ENCODE data around the gene ZNF471. TPM values are rescaled to one million over a fixed set of nuclear protein-coding genes. Genes with fewer than 3 reads are reported as not detected.
A peak's percentile ranks its signal among the peaks of the same experiment; 100 is the strongest.

ZNF471 gene
- total RNA-seq, 1 donor from 2014 or later: 2.6 TPM

DNA sequence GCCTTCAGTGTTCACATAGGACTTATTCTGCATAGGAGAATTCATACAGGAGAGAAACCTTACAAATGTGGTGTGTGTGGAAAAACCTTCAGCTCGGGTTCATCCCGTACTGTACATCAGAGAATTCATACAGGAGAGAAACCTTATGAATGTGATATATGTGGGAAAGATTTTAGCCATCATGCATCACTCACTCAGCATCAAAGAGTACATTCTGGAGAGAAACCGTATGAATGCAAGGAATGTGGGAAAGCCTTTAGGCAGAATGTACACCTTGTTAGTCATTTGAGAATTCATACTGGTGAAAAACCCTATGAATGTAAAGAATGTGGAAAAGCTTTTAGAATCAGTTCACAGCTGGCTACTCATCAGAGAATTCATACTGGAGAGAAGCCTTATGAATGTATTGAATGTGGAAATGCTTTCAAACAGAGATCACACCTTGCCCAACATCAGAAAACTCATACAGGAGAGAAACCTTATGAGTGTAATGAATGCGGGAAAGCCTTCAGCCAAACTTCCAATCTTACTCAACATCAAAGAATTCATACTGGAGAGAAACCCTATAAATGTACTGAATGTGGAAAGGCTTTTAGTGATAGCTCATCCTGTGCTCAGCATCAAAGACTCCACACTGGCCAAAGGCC is 17.7 kb downstream of the ZNF471 start:
- Histone ChIP-seq H3K36me3 (ENCODE audit: control insufficient read depth in 3 of 3, insufficient read depth in 3 of 3, low read length in 3 of 3) (peaks cover 38 to 43% (median 41%) of the 10 kb centered on the region in 3 donors), H3K9me3 (ENCODE audit: control insufficient read depth in 3 of 3, low read length in 3 of 3) (peaks cover 70 to 82% (median 73%) of the 10 kb centered on the region in 3 donors), H3K27ac (ENCODE audit: low read depth, low read length) (no peak overlapping the region), H3K4me1 (ENCODE audit: control insufficient read depth in 3 of 3, insufficient read depth in 3 of 3, low read length in 3 of 3) (no peaks in the 10 kb centered on the region), H3K27me3 (ENCODE audit: control insufficient read depth in 3 of 3, insufficient read depth in 3 of 3, low read length in 3 of 3) (no peaks in the 10 kb centered on the region), H3K9ac (ENCODE audit: low read depth in 1 of 3, low read length in 3 of 3) (no peak overlapping the region), H3K4me3 (ENCODE audit: low read length in 3 of 3) (peak overlapping the region in 1 of 3 donors; percentile 58)

DNA sequence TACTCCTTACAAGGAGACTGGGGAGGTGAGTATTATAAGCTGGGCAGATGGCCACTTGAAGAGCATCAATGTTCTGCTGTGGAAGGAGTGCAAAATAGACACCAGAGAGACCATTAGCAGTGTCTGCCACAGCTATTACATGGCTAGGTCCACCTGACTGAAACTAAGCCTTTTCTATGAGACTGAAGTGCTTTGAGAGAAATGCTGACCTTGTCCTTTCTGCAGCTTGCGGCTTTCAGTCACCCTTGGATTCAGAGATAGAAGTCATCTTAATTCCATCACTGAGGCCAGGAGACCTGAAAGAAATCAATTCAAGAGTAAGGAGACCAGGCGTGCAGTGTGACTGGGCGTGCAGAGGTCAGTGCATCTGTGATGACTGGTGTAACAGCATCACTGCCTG is 29.8 kb downstream of the ZNF471 start:
- Histone ChIP-seq H3K4me1 (ENCODE audit: control insufficient read depth in 3 of 3, insufficient read depth in 3 of 3, low read length in 3 of 3) (peaks cover 6 to 20% (median 11%) of the 10 kb centered on the region in 3 donors), H3K9me3 (ENCODE audit: control insufficient read depth in 3 of 3, low read length in 3 of 3) (peaks cover 24% of the 10 kb centered on the region in 3 donors), H3K9ac (ENCODE audit: low read depth in 1 of 3, low read length in 3 of 3) (no peak overlapping the region), H3K27me3 (ENCODE audit: control insufficient read depth in 3 of 3, insufficient read depth in 3 of 3, low read length in 3 of 3) (no peaks in the 10 kb centered on the region), H3K27ac (ENCODE audit: low read depth, low read length) (no peak overlapping the region), H3K4me3 (ENCODE audit: low read length in 3 of 3) (peak overlapping the region; percentile 90 to 97 (median 96)), H3K36me3 (ENCODE audit: control insufficient read depth in 3 of 3, insufficient read depth in 3 of 3, low read length in 3 of 3) (peaks cover 17 to 34% (median 18%) of the 10 kb centered on the region in 3 donors)

DNA sequence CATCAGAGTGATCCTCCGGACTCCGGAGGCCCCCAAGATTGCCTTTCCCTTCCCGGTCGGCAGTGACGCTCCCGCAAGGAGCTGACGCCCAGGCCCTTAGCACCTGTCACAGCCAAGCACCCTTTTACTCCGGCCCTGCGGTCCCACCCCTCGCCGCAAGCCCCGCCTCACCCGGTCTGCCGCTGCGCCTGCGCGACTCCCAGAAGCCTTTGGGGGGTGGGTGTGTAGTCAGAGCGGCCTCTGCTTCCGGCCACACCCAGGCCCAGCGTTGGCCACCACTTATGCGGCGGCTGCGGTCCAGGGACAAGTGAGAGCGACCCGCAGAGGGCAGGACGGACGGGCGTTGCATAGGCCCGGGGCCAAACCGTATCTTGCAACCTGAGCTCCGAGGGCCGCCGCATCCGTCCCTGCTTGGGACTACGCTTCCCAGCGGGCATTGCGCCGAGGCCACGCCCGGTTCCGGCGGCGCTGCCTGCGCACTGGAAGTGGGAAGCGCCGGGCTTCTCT is 30.7 kb downstream of the ZNF471 start:
- H3K27me3 ChIP-seq (ENCODE audit: control insufficient read depth in 3 of 3, insufficient read depth in 3 of 3, low read length in 3 of 3): no peaks in the 10 kb centered on the region
- peak overlapping the region; percentile 90 to 97 (median 96) for H3K4me3 ChIP-seq (ENCODE audit: low read length in 3 of 3)
- H3K36me3 ChIP-seq (ENCODE audit: control insufficient read depth in 3 of 3, insufficient read depth in 3 of 3, low read length in 3 of 3): peaks cover 18 to 36% (median 18%) of the 10 kb centered on the region in 3 donors
- peak overlapping the region; percentile 72 for H3K27ac ChIP-seq (ENCODE audit: low read depth, low read length)
- peaks cover 6 to 20% (median 11%) of the 10 kb centered on the region in 3 donors for H3K4me1 ChIP-seq (ENCODE audit: control insufficient read depth in 3 of 3, insufficient read depth in 3 of 3, low read length in 3 of 3)
- peak overlapping the region; percentile 66 to 88 (median 75) for H3K9ac ChIP-seq (ENCODE audit: low read depth in 1 of 3, low read length in 3 of 3)
- peaks cover 23 to 26% (median 26%) of the 10 kb centered on the region in 3 donors for H3K9me3 ChIP-seq (ENCODE audit: control insufficient read depth in 3 of 3, low read length in 3 of 3)

DNA sequence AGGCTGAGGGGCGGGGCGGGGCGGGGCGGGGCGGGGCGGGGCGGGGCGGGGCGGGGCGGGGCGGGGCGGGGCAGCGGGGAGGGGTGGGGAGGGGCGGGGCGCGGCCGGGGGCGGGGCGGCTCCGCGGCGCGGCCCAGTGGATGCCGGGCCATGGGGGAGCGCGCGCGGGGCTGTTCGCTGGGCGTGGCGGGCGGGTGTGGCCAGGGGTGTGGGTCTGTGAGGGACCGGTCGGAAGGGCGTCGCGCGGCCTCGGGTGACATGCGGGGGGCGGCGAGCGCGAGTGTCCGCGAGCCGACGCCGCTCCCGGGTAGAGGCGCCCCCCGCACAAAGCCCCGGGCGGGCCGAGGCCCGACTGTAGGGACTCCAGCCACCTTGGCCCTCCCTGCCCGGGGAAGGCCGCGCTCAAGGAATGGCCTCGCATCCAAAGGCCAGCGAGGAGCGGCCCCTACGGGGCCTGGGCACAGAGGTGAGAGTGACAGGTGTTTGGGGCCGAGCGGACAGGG is 31.2 kb downstream of the ZNF471 start, which contains the start of gene ZFP28:
TSS of gene ZFP28 (plus strand) at position 188 of the 503 bp plus-strand sequence. CDS start at position 259, 71 bp downstream.
- peaks cover 20 to 31% (median 24%) of the 10 kb centered on the region in 3 donors for H3K9me3 ChIP-seq (ENCODE audit: control insufficient read depth in 3 of 3, low read length in 3 of 3)
- H3K9ac ChIP-seq (ENCODE audit: low read depth in 1 of 3, low read length in 3 of 3): peak within 1 kb of the TSS; percentile 66 to 88 (median 75)
- H3K27me3 ChIP-seq (ENCODE audit: control insufficient read depth in 3 of 3, insufficient read depth in 3 of 3, low read length in 3 of 3): no peaks in the 10 kb centered on the region
- H3K36me3 ChIP-seq (ENCODE audit: control insufficient read depth in 3 of 3, insufficient read depth in 3 of 3, low read length in 3 of 3): peaks cover 19 to 38% (median 20%) of the 10 kb centered on the region in 3 donors
- H3K4me1 ChIP-seq (ENCODE audit: control insufficient read depth in 3 of 3, insufficient read depth in 3 of 3, low read length in 3 of 3): peaks cover 6 to 20% (median 11%) of the 10 kb centered on the region in 3 donors
- H3K27ac ChIP-seq (ENCODE audit: low read depth, low read length): peak within 1 kb of the TSS; percentile 72
- H3K4me3 ChIP-seq (ENCODE audit: low read length in 3 of 3): peak within 1 kb of the TSS; percentile 90 to 97 (median 96)

DNA sequence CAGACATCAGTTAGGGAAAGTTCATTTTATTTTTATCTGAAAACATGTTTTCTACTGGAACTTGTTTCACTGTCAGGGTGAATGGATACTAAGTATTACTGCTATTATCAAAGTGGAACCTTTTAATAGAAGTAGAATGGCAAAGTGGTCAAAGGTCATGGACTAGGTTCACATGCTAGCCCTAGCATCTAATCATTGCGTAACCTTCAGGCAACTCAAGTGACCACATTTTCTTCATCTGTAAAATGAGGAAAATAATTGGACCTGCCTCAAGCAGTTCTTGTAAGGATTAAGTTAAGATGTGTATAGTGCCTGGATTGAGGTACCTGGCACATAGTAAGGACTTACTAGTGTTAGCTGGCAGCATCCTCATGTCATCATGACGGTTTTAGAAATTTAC is 36.1 kb downstream of the ZNF471 start:
- Histone ChIP-seq H3K27ac (ENCODE audit: low read depth, low read length) (no peak overlapping the region), H3K9me3 (ENCODE audit: control insufficient read depth in 3 of 3, low read length in 3 of 3) (peaks cover 18 to 51% (median 18%) of the 10 kb centered on the region in 3 donors), H3K36me3 (ENCODE audit: control insufficient read depth in 3 of 3, insufficient read depth in 3 of 3, low read length in 3 of 3) (peaks cover 35 to 47% (median 42%) of the 10 kb centered on the region in 3 donors), H3K4me1 (ENCODE audit: control insufficient read depth in 3 of 3, insufficient read depth in 3 of 3, low read length in 3 of 3) (peaks cover 0 to 12% (median 6%) of the 10 kb centered on the region in 3 donors), H3K27me3 (ENCODE audit: control insufficient read depth in 3 of 3, insufficient read depth in 3 of 3, low read length in 3 of 3) (no peaks in the 10 kb centered on the region), H3K4me3 (ENCODE audit: low read length in 3 of 3) (peak overlapping the region in 1 of 3 donors; percentile 26), H3K9ac (ENCODE audit: low read depth in 1 of 3, low read length in 3 of 3) (no peak overlapping the region)

DNA sequence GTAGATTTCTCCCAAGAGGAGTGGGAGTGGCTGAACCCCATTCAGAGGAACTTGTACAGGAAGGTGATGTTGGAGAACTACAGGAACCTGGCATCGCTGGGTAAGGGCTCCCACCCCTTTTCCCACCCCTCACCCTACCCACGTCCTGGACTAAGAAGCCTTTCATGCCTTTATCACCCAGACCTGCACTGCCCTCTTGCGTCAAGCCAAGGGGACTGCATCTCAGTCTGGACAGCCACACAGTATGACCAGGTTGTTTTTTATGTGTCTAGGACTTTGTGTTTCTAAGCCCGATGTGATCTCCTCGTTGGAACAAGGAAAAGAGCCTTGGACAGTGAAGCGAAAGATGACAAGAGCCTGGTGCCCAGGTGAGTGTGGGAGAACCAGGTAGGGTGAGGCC is 39.9 kb downstream of the ZNF471 start:
- H3K27ac ChIP-seq (ENCODE audit: low read depth, low read length): no peak overlapping the region
- H3K36me3 ChIP-seq (ENCODE audit: control insufficient read depth in 3 of 3, insufficient read depth in 3 of 3, low read length in 3 of 3): peaks cover 44 to 62% (median 50%) of the 10 kb centered on the region in 3 donors
- H3K9ac ChIP-seq (ENCODE audit: low read depth in 1 of 3, low read length in 3 of 3): no peak overlapping the region
- peak overlapping the region in 1 of 3 donors; percentile 42 for H3K4me3 ChIP-seq (ENCODE audit: low read length in 3 of 3)
- no peaks in the 10 kb centered on the region for H3K27me3 ChIP-seq (ENCODE audit: control insufficient read depth in 3 of 3, insufficient read depth in 3 of 3, low read length in 3 of 3)
- no peaks in the 10 kb centered on the region for H3K4me1 ChIP-seq (ENCODE audit: control insufficient read depth in 3 of 3, insufficient read depth in 3 of 3, low read length in 3 of 3)
- H3K9me3 ChIP-seq (ENCODE audit: control insufficient read depth in 3 of 3, low read length in 3 of 3): peaks cover 20 to 64% (median 22%) of the 10 kb centered on the region in 3 donors

DNA sequence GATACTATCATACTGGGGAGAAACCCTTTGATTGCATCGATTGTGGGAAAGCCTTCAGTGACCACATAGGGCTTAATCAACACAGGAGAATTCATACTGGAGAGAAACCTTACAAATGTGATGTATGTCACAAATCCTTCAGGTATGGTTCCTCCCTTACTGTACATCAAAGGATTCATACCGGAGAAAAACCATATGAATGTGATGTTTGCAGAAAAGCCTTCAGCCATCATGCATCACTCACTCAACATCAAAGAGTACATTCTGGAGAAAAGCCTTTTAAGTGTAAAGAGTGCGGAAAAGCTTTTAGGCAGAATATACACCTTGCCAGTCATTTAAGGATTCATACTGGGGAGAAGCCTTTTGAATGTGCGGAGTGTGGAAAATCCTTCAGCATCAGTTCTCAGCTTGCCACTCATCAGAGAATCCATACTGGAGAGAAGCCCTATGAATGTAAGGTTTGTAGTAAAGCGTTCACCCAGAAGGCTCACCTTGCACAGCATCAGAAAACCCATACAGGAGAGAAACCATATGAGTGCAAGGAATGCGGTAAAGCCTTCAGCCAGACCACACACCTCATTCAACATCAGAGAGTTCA is 46.7 kb downstream of the ZNF471 start:
- Histone ChIP-seq H3K9ac (ENCODE audit: low read depth in 1 of 3, low read length in 3 of 3) (no peak overlapping the region), H3K27ac (ENCODE audit: low read depth, low read length) (no peak overlapping the region), H3K27me3 (ENCODE audit: control insufficient read depth in 3 of 3, insufficient read depth in 3 of 3, low read length in 3 of 3) (no peaks in the 10 kb centered on the region), H3K4me3 (ENCODE audit: low read length in 3 of 3) (peak overlapping the region in 2 of 3 donors; percentile 23 to 28), H3K36me3 (ENCODE audit: control insufficient read depth in 3 of 3, insufficient read depth in 3 of 3, low read length in 3 of 3) (peaks cover 42 to 49% (median 45%) of the 10 kb centered on the region in 3 donors), H3K9me3 (ENCODE audit: control insufficient read depth in 3 of 3, low read length in 3 of 3) (peaks cover 31 to 77% (median 34%) of the 10 kb centered on the region in 3 donors), H3K4me1 (ENCODE audit: control insufficient read depth in 3 of 3, insufficient read depth in 3 of 3, low read length in 3 of 3) (no peaks in the 10 kb centered on the region)

DNA sequence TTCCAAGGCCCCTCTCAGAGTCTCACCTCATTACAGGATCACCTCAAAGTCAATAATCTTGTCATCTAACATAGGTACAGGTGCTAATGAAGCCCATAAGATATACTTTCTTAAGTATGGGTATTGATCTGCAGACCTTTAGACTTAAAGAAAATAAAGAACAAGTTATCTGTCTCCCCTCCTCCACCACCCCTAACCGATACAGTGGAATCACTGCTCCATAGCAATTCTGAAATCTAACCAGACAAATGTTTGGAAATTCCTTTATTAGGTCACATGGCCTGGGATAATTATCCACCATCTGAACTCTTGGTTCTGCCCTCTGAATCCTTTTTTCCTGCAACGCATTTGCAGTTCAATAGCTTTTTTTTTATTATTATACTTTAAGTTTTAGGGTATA is 55.1 kb downstream of the ZNF471 start:
- peaks cover 21 to 55% (median 27%) of the 10 kb centered on the region in 3 donors for H3K9me3 ChIP-seq (ENCODE audit: control insufficient read depth in 3 of 3, low read length in 3 of 3)
- H3K4me1 ChIP-seq (ENCODE audit: control insufficient read depth in 3 of 3, insufficient read depth in 3 of 3, low read length in 3 of 3): peaks cover 2 to 6% (median 2%) of the 10 kb centered on the region in 3 donors
- no peaks in the 10 kb centered on the region for H3K27me3 ChIP-seq (ENCODE audit: control insufficient read depth in 3 of 3, insufficient read depth in 3 of 3, low read length in 3 of 3)
- no peak overlapping the region for H3K27ac ChIP-seq (ENCODE audit: low read depth, low read length)
- peak overlapping the region in 1 of 3 donors; percentile 46 for H3K4me3 ChIP-seq (ENCODE audit: low read length in 3 of 3)
- no peak overlapping the region for H3K9ac ChIP-seq (ENCODE audit: low read depth in 1 of 3, low read length in 3 of 3)
- peaks cover 6 to 10% (median 9%) of the 10 kb centered on the region in 3 donors for H3K36me3 ChIP-seq (ENCODE audit: control insufficient read depth in 3 of 3, insufficient read depth in 3 of 3, low read length in 3 of 3)

DNA sequence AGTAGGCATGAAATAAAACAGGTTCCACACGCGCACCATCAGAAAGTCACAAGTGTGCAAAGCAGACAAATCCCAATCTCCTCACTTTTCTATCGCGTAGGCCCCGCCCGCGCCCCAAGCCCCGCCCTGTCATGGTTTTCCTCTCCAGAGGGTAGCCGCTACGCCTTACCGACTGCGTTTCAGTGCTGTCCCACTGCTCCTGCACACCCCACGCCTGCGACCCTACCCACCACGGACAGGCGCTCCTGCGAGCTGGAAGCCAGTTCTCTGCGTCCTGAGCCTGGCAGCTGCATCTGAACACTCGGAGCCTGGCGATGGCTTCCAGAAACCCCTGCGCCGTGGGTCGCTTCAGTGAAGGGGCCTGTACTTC is 59.2 kb downstream of the ZNF471 start:
- peaks cover 20 to 50% (median 23%) of the 10 kb centered on the region in 3 donors for H3K9me3 ChIP-seq (ENCODE audit: control insufficient read depth in 3 of 3, low read length in 3 of 3)
- peaks cover 29 to 38% (median 36%) of the 10 kb centered on the region in 3 donors for H3K36me3 ChIP-seq (ENCODE audit: control insufficient read depth in 3 of 3, insufficient read depth in 3 of 3, low read length in 3 of 3)

More for the DNA sequence above, 59.2 kb downstream of the ZNF471 start:
- H3K4me3 ChIP-seq (ENCODE audit: low read length in 3 of 3): peak overlapping the region; percentile 98 to 99 (median 98)
- H3K9ac ChIP-seq (ENCODE audit: low read depth in 1 of 3, low read length in 3 of 3): peak overlapping the region; percentile 89 to 95 (median 92)
- peaks cover 6 to 15% (median 9%) of the 10 kb centered on the region in 3 donors for H3K4me1 ChIP-seq (ENCODE audit: control insufficient read depth in 3 of 3, insufficient read depth in 3 of 3, low read length in 3 of 3)
- no peaks in the 10 kb centered on the region for H3K27me3 ChIP-seq (ENCODE audit: control insufficient read depth in 3 of 3, insufficient read depth in 3 of 3, low read length in 3 of 3)
- peak overlapping the region; percentile 72 for H3K27ac ChIP-seq (ENCODE audit: low read depth, low read length)

Measured in skeletal muscle tissue (tissue), 4 donors.